CD14-positive monocyte (primary cell): ENCODE results near the gene RPL27A. TPM values are rescaled to one million over a fixed set of nuclear protein-coding genes. Genes with fewer than 3 reads are reported as not detected.

Experiments used
- DNase-seq, 3 donors: peaks; one replicate each; pipeline ENCODE4 v3.0.0-alpha.2; 2011 to 2022
- H2AFZ ChIP-seq: 2 replicates; pipeline ENCODE4 v1.6.0; 2012; ENCODE audit warnings: mild to moderate bottlenecking, low read depth, low read length, inconsistent platforms; ENCODE audit not compliant: insufficient read depth, poor library complexity, severe bottlenecking
- H3K27ac ChIP-seq, 2 donors: 1 replicate in 1 of 2; 2 replicates in 1 of 2; pipeline ENCODE4 v1.5.1; 2012 to 2013; ENCODE audit warnings: low read length in 2 of 2, control low read depth in 1 of 2, inconsistent platforms in 1 of 2, low read depth in 1 of 2, mild to moderate bottlenecking in 1 of 2
- H3K27me3 ChIP-seq, 2 donors: one replicate each; pipeline versions ENCODE4 v1.6.0 to v1.6.1; 2011 to 2013; ENCODE audit warnings: low read length in 2 of 2; ENCODE audit not compliant: control insufficient read depth in 2 of 2, insufficient read depth in 2 of 2
- H3K36me3 ChIP-seq, 2 donors: replicated peaks in 1 of 2; 1 replicate in 1 of 2; 2 replicates in 1 of 2; pipeline versions ENCODE4 v1.5.1 to v1.6.1; 2012 to 2013; ENCODE audit warnings: low read length in 2 of 2, control low read depth in 1 of 2, inconsistent platforms in 1 of 2, mild to moderate bottlenecking in 1 of 2; ENCODE audit not compliant: insufficient read depth in 2 of 2, control insufficient read depth in 1 of 2
- H3K4me1 ChIP-seq, 2 donors: 1 replicate in 1 of 2; 2 replicates in 1 of 2; pipeline versions ENCODE4 v1.5.1 to v1.6.1; 2012 to 2013; ENCODE audit warnings: low read length in 2 of 2, control low read depth in 1 of 2, inconsistent platforms in 1 of 2, mild to moderate bottlenecking in 1 of 2, moderate library complexity in 1 of 2; ENCODE audit not compliant: insufficient read depth in 2 of 2, control insufficient read depth in 1 of 2
- H3K4me2 ChIP-seq: replicated peaks from 2 replicates; pipeline ENCODE3; 2012; ENCODE audit warnings: low read length, moderate library complexity, mild to moderate bottlenecking; ENCODE audit not compliant: poor library complexity, severe bottlenecking; ENCODE audit errors: extremely low read depth
- H3K4me3 ChIP-seq, 3 experiments: fragments of 200-600 bp in 1 of 3; sonication (generic) in 1 of 3; replicated peaks in 1 of 3; 1 replicate in 2 of 3; 2 replicates in 1 of 3; pipeline ENCODE4 v1.5.1; 2011 to 2013; ENCODE audit warnings: low read length in 3 of 3, mild to moderate bottlenecking in 3 of 3, control low read depth in 2 of 3, low read depth in 2 of 3, inconsistent platforms in 1 of 3, moderate library complexity in 1 of 3
- H3K79me2 ChIP-seq: 2 replicates; pipeline ENCODE4 v1.6.0; 2012; ENCODE audit warnings: mild to moderate bottlenecking, control low read depth, inconsistent platforms, low read length, moderate library complexity; ENCODE audit not compliant: insufficient read depth
- H3K9ac ChIP-seq: 2 replicates; pipeline ENCODE4 v1.6.0; 2017; ENCODE audit warnings: low read length, mild to moderate bottlenecking; ENCODE audit not compliant: insufficient read depth, poor library complexity, severe bottlenecking
- H3K9me3 ChIP-seq, 2 donors: replicated peaks in 1 of 2; 1 replicate in 1 of 2; 2 replicates in 1 of 2; pipeline versions ENCODE4 v1.5.1 to v1.6.1; 2012 to 2013; ENCODE audit warnings: low read length in 2 of 2, control low read depth in 1 of 2; ENCODE audit not compliant: control insufficient read depth in 1 of 2, insufficient read depth in 1 of 2
- H4K20me1 ChIP-seq: 2 replicates; pipeline ENCODE4 v1.6.0; 2012; ENCODE audit warnings: mild to moderate bottlenecking, low read length, control low read depth, moderate library complexity; ENCODE audit not compliant: insufficient read depth
- H3K27ac Mint-ChIP-seq, 7 donors: one replicate each; pipeline ENCODE4 v1.8.0; 2020; ENCODE audit warnings: mild to moderate bottlenecking in 7 of 7, mixed read lengths in 7 of 7, moderate library complexity in 6 of 7, inconsistent platforms in 2 of 7
- H3K27me3 Mint-ChIP-seq, 3 donors: one replicate each; pipeline ENCODE4 v1.8.0; 2021 to 2022; ENCODE audit warnings: low read depth in 3 of 3, mild to moderate bottlenecking in 3 of 3, mixed read lengths in 3 of 3, moderate library complexity in 3 of 3, inconsistent platforms in 1 of 3
- H3K36me3 Mint-ChIP-seq, 2 donors: one replicate each; pipeline ENCODE4 v1.8.0; 2020; ENCODE audit warnings: mixed read lengths in 2 of 2, inconsistent platforms in 1 of 2, mild to moderate bottlenecking in 1 of 2
- H3K4me1 Mint-ChIP-seq: one replicate; pipeline ENCODE4 v1.8.0; 2020; ENCODE audit warnings: mild to moderate bottlenecking, mixed read lengths
- H3K4me3 Mint-ChIP-seq, 2 donors: one replicate each; pipeline ENCODE4 v1.8.0; 2020; ENCODE audit warnings: mild to moderate bottlenecking in 2 of 2, mixed read lengths in 2 of 2, moderate library complexity in 1 of 2
- H3K9me3 Mint-ChIP-seq, 7 donors: one replicate each; pipeline ENCODE4 v1.8.0; 2020 to 2022; ENCODE audit warnings: mixed read lengths in 7 of 7, mild to moderate bottlenecking in 6 of 7, moderate library complexity in 6 of 7, inconsistent platforms in 2 of 7
- CTCF ChIP-seq: fragments of 200-600 bp; IDR thresholded peaks from one replicate; pipeline ENCODE4 v1.8.0; 2022; ENCODE audit warnings: antibody characterized with exemption, mild to moderate bottlenecking
- WGBS: methylation state at CpG from one replicate; pipeline ENCODE4 v1.1.5; 2013; ENCODE audit warnings: missing lambda C conversion rate; ENCODE audit not compliant: insufficient coverage; 5-methylcytosine and 5-hydroxymethylcytosine counted together
- intact Hi-C, 2 donors: fragments of 100-400 bp; cut with micrococcal nuclease; formaldehyde crosslinking; loops; one replicate each; pipeline versions ENCODE4 v1.15.0 to v1.15.1; 2023
- polyA plus RNA-seq, 3 donors: library from polyadenylated mRNA; depleted of rRNA in 1 of 3; unstranded in 2 of 3; stranded (reverse) in 1 of 3; fragments of 300-500 nt in 2 of 3; fragments of >200 nt in 1 of 3; fragmentation: Illumina TruSeq in 2 of 3; gene quantifications; 1 replicate in 2 of 3; 2 replicates in 1 of 3; pipeline ENCODE4 v1.2.3, GENCODE V29; 2012 to 2021

The RPL27A gene
- polyA plus RNA-seq, 3 donors: 572 to 1,233 (median 1,091) TPM

- H3K4me3 Mint-ChIP-seq: no peak overlapping the region
- Histone ChIP-seq H3K4me3 (no peak overlapping the region), H4K20me1 (no peaks in the 10 kb centered on the region), H3K9me3 (no peaks in the 10 kb centered on the region), H3K4me1 (peaks cover 3 to 10% of the 10 kb centered on the region in 2 donors), H3K79me2 (no peaks in the 10 kb centered on the region), H2AFZ (no peak overlapping the region), H3K9ac (no peak overlapping the region), H3K36me3 (no peaks in the 10 kb centered on the region), H3K27me3 (no peaks in the 10 kb centered on the region), H3K4me2 (no peak overlapping the region), H3K27ac (no peak overlapping the region)
- no peak for TF ChIP-seq CTCF
- H3K27me3 Mint-ChIP-seq: peaks cover 0 to 6% (median 2%) of the 10 kb centered on the region in 3 donors
- DNase-seq: no peak
- WGBS: 89% methylated on average over 36 of the region's 38 CpGs
- peaks cover 15% of the 10 kb centered on the region for H3K4me1 Mint-ChIP-seq
- H3K9me3 Mint-ChIP-seq: peaks cover 0 to 2% (median 0%) of the 10 kb centered on the region in 7 donors
- no peak overlapping the region for H3K27ac Mint-ChIP-seq
- no peaks in the 10 kb centered on the region for H3K36me3 Mint-ChIP-seq
- intact Hi-C loops: no loop called here
These were observed 47.5 kb downstream of the RPL27A start for GRCh38 chr11:8729837-8730696.

DNA sequence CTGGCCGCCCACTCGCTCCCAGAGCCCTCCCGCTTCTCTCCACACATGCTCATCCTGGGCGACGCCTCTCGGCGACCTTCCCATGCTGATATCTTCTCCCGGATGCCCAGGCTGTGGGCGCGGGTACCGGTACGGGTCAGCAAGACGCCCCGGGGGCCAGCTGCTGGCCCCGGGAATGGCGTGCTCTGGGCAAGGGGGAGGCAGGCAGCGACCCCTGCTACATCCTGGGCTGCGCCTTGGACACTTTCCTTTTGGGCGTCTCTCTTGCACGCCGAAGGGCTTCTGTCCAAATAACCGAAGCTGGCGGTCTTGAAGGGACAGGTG lies 48.1 kb downstream of the RPL27A start:
- Histone ChIP-seq H3K79me2 (no peaks in the 10 kb centered on the region), H4K20me1 (no peaks in the 10 kb centered on the region), H3K27me3 (no peaks in the 10 kb centered on the region), H3K9ac (no peak overlapping the region), H3K4me1 (peaks cover 3 to 10% of the 10 kb centered on the region in 2 donors), H3K27ac (no peak overlapping the region), H3K9me3 (no peaks in the 10 kb centered on the region), H3K4me2 (no peak overlapping the region), H3K4me3 (no peak overlapping the region), H3K36me3 (no peaks in the 10 kb centered on the region), H2AFZ (no peak overlapping the region)
- intact Hi-C loops: no loop called here
- H3K27me3 Mint-ChIP-seq: peaks cover 0 to 6% (median 2%) of the 10 kb centered on the region in 3 donors
- WGBS: 96% methylated on average over 20 of the region's 23 CpGs
- no peaks in the 10 kb centered on the region for H3K36me3 Mint-ChIP-seq
- peaks cover 0 to 2% (median 0%) of the 10 kb centered on the region in 7 donors for H3K9me3 Mint-ChIP-seq
- DNase-seq: no peak
- no peak for TF ChIP-seq CTCF
- no peak overlapping the region for H3K4me3 Mint-ChIP-seq
- H3K27ac Mint-ChIP-seq: no peak overlapping the region
- peaks cover 15% of the 10 kb centered on the region for H3K4me1 Mint-ChIP-seq
